Mucosa of rectum (tissue), 2 donors: ENCODE results near the gene APOBEC3A.

Experiments
- H3K27ac ChIP-seq, 2 donors: one replicate each; pipeline ENCODE4 v1.7.0; 2013; ENCODE audit warnings: inconsistent platforms in 2 of 2, low read depth in 2 of 2, low read length in 2 of 2
- H3K27me3 ChIP-seq, 2 donors: one replicate each; pipeline ENCODE4 v1.7.0; 2013; ENCODE audit warnings: low read length in 2 of 2; ENCODE audit not compliant: control insufficient read depth in 2 of 2, insufficient read depth in 2 of 2
- H3K36me3 ChIP-seq, 2 donors: one replicate each; pipeline ENCODE4 v1.7.0; 2013; ENCODE audit warnings: low read length in 2 of 2; ENCODE audit not compliant: control insufficient read depth in 2 of 2, insufficient read depth in 2 of 2
- H3K4me1 ChIP-seq, 2 donors: one replicate each; pipeline ENCODE4 v1.7.0; 2013; ENCODE audit warnings: low read length in 2 of 2, mild to moderate bottlenecking in 1 of 2; ENCODE audit not compliant: control insufficient read depth in 2 of 2, insufficient read depth in 2 of 2
- H3K4me3 ChIP-seq, 2 donors: one replicate each; pipeline ENCODE4 v1.7.0; 2013; ENCODE audit warnings: low read length in 2 of 2
- H3K9ac ChIP-seq, 2 donors: one replicate each; pipeline ENCODE4 v1.7.0; 2013; ENCODE audit warnings: low read length in 2 of 2, low read depth in 1 of 2, mild to moderate bottlenecking in 1 of 2
- H3K9me3 ChIP-seq, 2 donors: one replicate each; pipeline ENCODE4 v1.7.0; 2013; ENCODE audit warnings: low read length in 2 of 2; ENCODE audit not compliant: control insufficient read depth in 2 of 2
- donor health status: healthy.
- donor health status: Normal muscosa, but diverticular disease.

APOBEC3A gene

GRCh38 chr22:38949889-38950405 is 7.5 kb upstream of the APOBEC3A start:
- Histone ChIP-seq H3K9me3 (no peaks in the 10 kb centered on the region), H3K27ac (peak overlapping the region; percentile 76 to 86), H3K36me3 (no peaks in the 10 kb centered on the region), H3K9ac (peak overlapping the region in 1 of 2 donors; percentile 7), H3K4me3 (no peak overlapping the region), H3K27me3 (peaks cover 0 to 2% of the 10 kb centered on the region in 2 donors), H3K4me1 (peaks cover 34 to 37% of the 10 kb centered on the region in 2 donors)

DNA sequence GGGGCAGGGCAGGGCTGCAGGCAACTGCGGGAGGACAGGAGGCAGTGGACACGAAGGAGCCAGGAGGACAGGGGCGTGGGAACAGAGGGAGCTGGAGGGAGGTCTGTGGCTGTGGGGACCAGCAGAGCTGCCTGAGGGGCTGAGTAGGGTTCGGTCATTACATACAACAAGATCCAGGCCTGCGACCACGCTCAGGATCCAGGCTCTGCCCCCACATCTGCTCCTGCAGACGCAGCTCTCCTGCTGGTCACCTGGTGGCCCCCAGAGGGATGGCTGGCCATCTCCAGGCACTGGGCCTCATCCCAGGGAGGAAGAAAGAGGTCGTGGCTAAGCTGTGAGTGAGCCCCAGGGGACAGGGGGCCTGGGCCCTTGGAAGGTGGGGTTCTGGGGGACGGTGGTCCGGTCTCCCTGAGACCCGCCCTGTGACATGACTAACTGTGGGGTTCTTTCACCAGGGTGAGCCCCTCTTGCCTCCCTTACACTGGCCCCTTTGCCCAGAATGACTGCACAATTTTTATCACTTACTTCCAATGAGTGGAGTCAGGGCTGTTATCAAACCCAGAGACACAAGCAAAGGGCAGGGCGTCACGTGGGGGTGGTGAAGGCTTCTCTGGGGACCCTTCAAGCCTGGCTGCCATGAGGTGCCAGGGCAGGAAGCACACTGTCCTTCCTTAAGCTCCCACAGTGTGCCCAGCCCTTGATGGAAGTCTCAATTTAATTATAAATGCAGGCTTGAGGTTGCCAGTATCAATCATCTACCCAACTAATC is 6.7 kb upstream of the APOBEC3A start:
- no peaks in the 10 kb centered on the region for H3K36me3 ChIP-seq
- peak overlapping the region; percentile 7 to 14 for H3K9ac ChIP-seq
- no peak overlapping the region for H3K4me3 ChIP-seq
- H3K27ac ChIP-seq: peak overlapping the region; percentile 76 to 86
- H3K9me3 ChIP-seq: no peaks in the 10 kb centered on the region
- peaks cover 34 to 37% of the 10 kb centered on the region in 2 donors for H3K4me1 ChIP-seq
- peaks cover 0 to 2% of the 10 kb centered on the region in 2 donors for H3K27me3 ChIP-seq

GRCh38 chr22:38951734-38952133 is 5.7 kb upstream of the APOBEC3A start:
- H3K9me3 ChIP-seq: no peaks in the 10 kb centered on the region
- no peaks in the 10 kb centered on the region for H3K36me3 ChIP-seq
- H3K4me1 ChIP-seq: peaks cover 34 to 37% of the 10 kb centered on the region in 2 donors
- H3K4me3 ChIP-seq: no peak overlapping the region
- peak overlapping the region in 1 of 2 donors; percentile 16 for H3K9ac ChIP-seq
- peaks cover 0 to 2% of the 10 kb centered on the region in 2 donors for H3K27me3 ChIP-seq
- H3K27ac ChIP-seq: peak overlapping the region; percentile 76 to 86

GRCh38 chr22:38952281-38952993 is 5.0 kb upstream of the APOBEC3A start:
- Histone ChIP-seq H3K27ac (peak overlapping the region; percentile 76 to 86), H3K4me3 (no peak overlapping the region), H3K36me3 (no peaks in the 10 kb centered on the region), H3K9me3 (no peaks in the 10 kb centered on the region), H3K4me1 (peaks cover 34 to 40% of the 10 kb centered on the region in 2 donors), H3K27me3 (peaks cover 0 to 2% of the 10 kb centered on the region in 2 donors), H3K9ac (peak overlapping the region in 1 of 2 donors; percentile 16)

DNA sequence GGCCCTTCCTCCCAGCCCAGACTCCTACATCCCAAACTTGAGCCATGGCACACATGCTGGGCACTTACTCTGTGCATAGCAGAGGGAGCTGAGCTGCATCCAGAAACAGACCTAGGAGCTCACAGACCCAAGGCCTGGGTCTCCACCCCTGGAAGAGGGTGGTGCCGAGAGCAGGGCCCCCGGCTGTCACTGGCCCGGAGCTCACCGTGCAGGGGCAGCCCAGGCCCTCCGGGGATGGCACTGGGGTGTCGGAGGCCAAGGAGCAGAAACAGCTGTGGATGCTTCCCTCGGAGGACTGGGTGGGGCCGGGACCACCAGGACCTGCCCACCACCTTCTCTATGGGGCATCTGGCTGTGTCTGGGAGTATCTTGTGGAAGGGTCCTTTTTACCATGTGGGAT is 4.3 kb upstream of the APOBEC3A start:
- H3K36me3 ChIP-seq: no peaks in the 10 kb centered on the region
- H3K4me3 ChIP-seq: no peak overlapping the region
- H3K27ac ChIP-seq: no peak overlapping the region
- H3K9ac ChIP-seq: peak overlapping the region in 1 of 2 donors; percentile 50
- H3K9me3 ChIP-seq: no peaks in the 10 kb centered on the region
- peaks cover 0 to 2% of the 10 kb centered on the region in 2 donors for H3K27me3 ChIP-seq
- H3K4me1 ChIP-seq: peaks cover 34 to 42% of the 10 kb centered on the region in 2 donors

- Histone ChIP-seq H3K9me3 (no peaks in the 10 kb centered on the region), H3K4me1 (peaks cover 34 to 42% of the 10 kb centered on the region in 2 donors), H3K36me3 (no peaks in the 10 kb centered on the region), H3K4me3 (peak overlapping the region; percentile 41 to 45), H3K27me3 (no peaks in the 10 kb centered on the region), H3K9ac (peak overlapping the region; percentile 47 to 50), H3K27ac (peak overlapping the region; percentile 71 to 75)
Measured at GRCh38 chr22:38953577-38954413, 3.6 kb upstream of the APOBEC3A start.

GRCh38 chr22:38954414-38955043 is 2.9 kb upstream of the APOBEC3A start:
- Histone ChIP-seq H3K27me3 (no peaks in the 10 kb centered on the region), H3K27ac (peak overlapping the region in 1 of 2 donors; percentile 75), H3K36me3 (no peaks in the 10 kb centered on the region), H3K4me1 (peaks cover 34 to 42% of the 10 kb centered on the region in 2 donors), H3K9me3 (no peaks in the 10 kb centered on the region), H3K4me3 (no peak overlapping the region), H3K9ac (no peak overlapping the region)

- Histone ChIP-seq H3K4me3 (no peak overlapping the region), H3K4me1 (peaks cover 34% of the 10 kb centered on the region in 2 donors), H3K9ac (no peak overlapping the region), H3K27ac (no peak overlapping the region), H3K27me3 (no peaks in the 10 kb centered on the region), H3K9me3 (no peaks in the 10 kb centered on the region), H3K36me3 (no peaks in the 10 kb centered on the region)
Measured at GRCh38 chr22:38955250-38955905, 2.0 kb upstream of the APOBEC3A start.

DNA sequence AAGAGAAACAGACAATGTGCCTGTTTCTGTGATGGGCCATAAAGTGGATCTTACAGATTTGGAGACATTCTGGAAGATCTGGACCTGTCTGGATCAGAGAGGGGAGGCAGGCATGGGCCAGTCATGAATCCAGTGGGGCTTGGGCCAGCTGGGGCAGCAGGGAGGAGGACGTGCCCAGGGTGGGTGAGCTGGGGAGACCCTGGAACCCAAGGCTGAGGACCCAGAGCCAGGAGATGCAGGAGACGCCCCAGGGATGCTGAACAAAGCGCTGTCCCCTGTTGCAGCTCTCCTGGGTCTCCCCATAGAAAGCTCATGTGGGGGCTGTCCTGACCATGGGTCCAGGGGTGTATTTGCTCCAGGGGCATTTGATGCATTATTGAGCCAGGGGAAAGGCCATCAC is 1.5 kb upstream of the APOBEC3A start:
- Histone ChIP-seq H3K27ac (no peak overlapping the region), H3K9me3 (no peaks in the 10 kb centered on the region), H3K27me3 (no peaks in the 10 kb centered on the region), H3K9ac (no peak overlapping the region), H3K36me3 (no peaks in the 10 kb centered on the region), H3K4me3 (no peak overlapping the region), H3K4me1 (peaks cover 29% of the 10 kb centered on the region in 2 donors)
